Stomach smooth muscle (tissue), 2 donors: ENCODE measurements around the gene CRISPLD2.

Source experiments
- H3K27ac ChIP-seq: one replicate; pipeline ENCODE4 v1.7.0; 2013; ENCODE audit warnings: mild to moderate bottlenecking, low read length, inconsistent platforms
- H3K27me3 ChIP-seq, 2 donors: one replicate each; pipeline ENCODE4 v1.7.0; 2013; ENCODE audit warnings: low read length in 2 of 2; ENCODE audit not compliant: insufficient read depth in 2 of 2, control insufficient read depth in 1 of 2
- H3K36me3 ChIP-seq, 2 donors: one replicate each; pipeline ENCODE4 v1.7.0; 2013; ENCODE audit warnings: low read length in 2 of 2; ENCODE audit not compliant: control insufficient read depth in 2 of 2, insufficient read depth in 2 of 2
- H3K4me1 ChIP-seq: one replicate; pipeline ENCODE4 v1.7.0; 2013; ENCODE audit warnings: low read length; ENCODE audit not compliant: control insufficient read depth, insufficient read depth
- H3K4me3 ChIP-seq, 2 donors: one replicate each; pipeline ENCODE4 v1.7.0; 2013; ENCODE audit warnings: low read length in 2 of 2
- H3K9ac ChIP-seq, 2 donors: one replicate each; pipeline ENCODE4 v1.7.0; 2013; ENCODE audit warnings: low read length in 2 of 2, mild to moderate bottlenecking in 1 of 2
- H3K9me3 ChIP-seq, 2 donors: one replicate each; pipeline ENCODE4 v1.7.0; 2013; ENCODE audit warnings: low read length in 2 of 2; ENCODE audit not compliant: control insufficient read depth in 2 of 2
- donor health status: healthy.
- donor health status: Pancreatic carcinoma.

The CRISPLD2 gene

DNA sequence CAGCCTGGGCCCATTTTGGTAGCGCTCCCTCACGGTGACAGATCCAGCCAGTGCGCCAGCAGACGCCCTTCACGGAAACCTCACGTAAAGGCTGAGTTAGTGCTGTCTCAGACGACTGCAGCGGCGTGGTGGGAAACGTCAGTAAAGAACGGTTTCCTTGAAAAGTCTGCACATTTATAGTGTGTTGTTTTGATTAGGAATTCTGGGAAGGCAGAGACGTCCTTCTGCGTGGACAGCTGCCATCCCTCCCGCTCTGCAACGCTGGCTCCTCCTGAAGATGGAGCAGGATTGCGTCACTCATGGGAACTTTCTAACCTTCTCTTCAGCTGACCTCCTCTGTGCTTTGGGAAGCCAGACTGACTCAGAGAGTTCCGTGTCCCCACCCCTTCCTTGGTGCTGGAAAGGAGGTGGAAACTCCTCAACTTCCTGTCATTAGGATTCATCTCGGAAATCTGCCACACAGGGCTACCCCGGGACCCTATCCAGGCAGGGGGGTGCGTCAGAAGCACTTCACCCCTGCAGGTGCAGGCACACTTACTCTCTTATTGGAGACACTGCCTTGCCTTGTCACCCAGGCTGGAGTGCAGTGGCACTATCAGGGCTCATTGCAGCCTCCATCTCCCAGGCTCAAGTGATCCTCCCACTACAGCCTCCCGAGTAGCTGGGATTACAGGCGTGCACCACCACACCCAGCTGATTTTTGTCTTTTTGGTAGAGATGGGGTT is 24.3 kb upstream of the CRISPLD2 start:
- H3K9me3 ChIP-seq, result no peaks in the 10 kb centered on the region
- peak overlapping the region in 1 of 2 donors; percentile 66 for H3K4me3 ChIP-seq
- H3K36me3 ChIP-seq, result no peaks in the 10 kb centered on the region
- peak overlapping the region; percentile 51 to 75 for H3K9ac ChIP-seq
- peaks cover 16% of the 10 kb centered on the region for H3K4me1 ChIP-seq
- H3K27me3 ChIP-seq, result no peaks in the 10 kb centered on the region
- peak overlapping the region; percentile 86 for H3K27ac ChIP-seq

- H3K4me1 ChIP-seq, result peaks cover 4% of the 10 kb centered on the region
- H3K27me3 ChIP-seq, result no peaks in the 10 kb centered on the region
- no peaks in the 10 kb centered on the region for H3K9me3 ChIP-seq
- no peak overlapping the region for H3K27ac ChIP-seq
- no peaks in the 10 kb centered on the region for H3K36me3 ChIP-seq
- H3K4me3 ChIP-seq, result no peak overlapping the region
- no peak overlapping the region for H3K9ac ChIP-seq
Observed at GRCh38 chr16:84800158-84800978, 19.4 kb upstream of the CRISPLD2 start.

GRCh38 chr16:84803146-84803545 is 16.6 kb upstream of the CRISPLD2 start:
- no peaks in the 10 kb centered on the region for H3K27me3 ChIP-seq
- no peak overlapping the region for H3K27ac ChIP-seq
- H3K4me1 ChIP-seq, result peaks cover 3% of the 10 kb centered on the region
- H3K9ac ChIP-seq, result no peak overlapping the region
- no peaks in the 10 kb centered on the region for H3K36me3 ChIP-seq
- H3K4me3 ChIP-seq, result no peak overlapping the region
- no peaks in the 10 kb centered on the region for H3K9me3 ChIP-seq

- Histone ChIP-seq H3K9me3 (no peaks in the 10 kb centered on the region), H3K4me3 (no peak overlapping the region), H3K27ac (no peak overlapping the region), H3K27me3 (no peaks in the 10 kb centered on the region), H3K9ac (no peak overlapping the region), H3K36me3 (no peaks in the 10 kb centered on the region), H3K4me1 (peaks cover 3% of the 10 kb centered on the region)
Observed at GRCh38 chr16:84804326-84804725, 15.5 kb upstream of the CRISPLD2 start.

GRCh38 chr16:84806256-84806889 is 13.4 kb upstream of the CRISPLD2 start:
- Histone ChIP-seq H3K4me1 (peaks cover 3% of the 10 kb centered on the region), H3K27me3 (no peaks in the 10 kb centered on the region), H3K36me3 (no peaks in the 10 kb centered on the region), H3K27ac (no peak overlapping the region), H3K9me3 (no peaks in the 10 kb centered on the region), H3K9ac (no peak overlapping the region), H3K4me3 (no peak overlapping the region)

GRCh38 chr16:84806890-84807258 is 12.9 kb upstream of the CRISPLD2 start:
- H3K27ac ChIP-seq, result no peak overlapping the region

GRCh38 chr16:84807776-84808175 is 12.0 kb upstream of the CRISPLD2 start:
- no peaks in the 10 kb centered on the region for H3K36me3 ChIP-seq
- no peak overlapping the region for H3K9ac ChIP-seq
- H3K9me3 ChIP-seq, result no peaks in the 10 kb centered on the region
- peaks cover 3% of the 10 kb centered on the region for H3K4me1 ChIP-seq
- H3K4me3 ChIP-seq, result no peak overlapping the region
- H3K27ac ChIP-seq, result no peak overlapping the region
- H3K27me3 ChIP-seq, result no peaks in the 10 kb centered on the region

More at GRCh38 chr16:84806890-84807258, 12.9 kb upstream of the CRISPLD2 start:
- Histone ChIP-seq H3K27me3 (no peaks in the 10 kb centered on the region), H3K9ac (no peak overlapping the region), H3K4me3 (no peak overlapping the region), H3K4me1 (peaks cover 3% of the 10 kb centered on the region), H3K9me3 (no peaks in the 10 kb centered on the region), H3K36me3 (no peaks in the 10 kb centered on the region)

DNA sequence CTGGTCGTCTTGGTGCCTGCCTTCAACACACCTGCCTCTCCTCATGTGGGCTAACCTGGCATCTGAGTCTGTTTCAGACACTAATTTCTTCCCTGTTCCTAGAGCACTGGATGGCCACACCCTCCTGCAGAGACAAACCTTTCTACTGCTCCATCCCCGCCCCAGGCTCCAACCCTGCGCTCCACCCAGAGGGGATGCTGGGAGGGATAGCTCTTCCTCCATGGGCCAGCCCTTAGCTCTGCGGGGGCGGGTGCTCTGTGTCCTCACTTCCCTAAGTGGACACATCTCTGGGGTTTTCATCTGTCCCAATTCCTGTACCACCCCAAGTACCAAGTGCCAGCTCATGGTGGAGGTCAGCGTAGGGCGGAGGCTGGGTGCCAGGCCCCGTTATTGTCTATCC is 11.0 kb upstream of the CRISPLD2 start:
- no peaks in the 10 kb centered on the region for H3K36me3 ChIP-seq
- no peak overlapping the region for H3K9ac ChIP-seq
- no peaks in the 10 kb centered on the region for H3K9me3 ChIP-seq
- H3K27ac ChIP-seq, result no peak overlapping the region
- H3K4me3 ChIP-seq, result no peak overlapping the region
- H3K27me3 ChIP-seq, result no peaks in the 10 kb centered on the region
- peaks cover 3% of the 10 kb centered on the region for H3K4me1 ChIP-seq

DNA sequence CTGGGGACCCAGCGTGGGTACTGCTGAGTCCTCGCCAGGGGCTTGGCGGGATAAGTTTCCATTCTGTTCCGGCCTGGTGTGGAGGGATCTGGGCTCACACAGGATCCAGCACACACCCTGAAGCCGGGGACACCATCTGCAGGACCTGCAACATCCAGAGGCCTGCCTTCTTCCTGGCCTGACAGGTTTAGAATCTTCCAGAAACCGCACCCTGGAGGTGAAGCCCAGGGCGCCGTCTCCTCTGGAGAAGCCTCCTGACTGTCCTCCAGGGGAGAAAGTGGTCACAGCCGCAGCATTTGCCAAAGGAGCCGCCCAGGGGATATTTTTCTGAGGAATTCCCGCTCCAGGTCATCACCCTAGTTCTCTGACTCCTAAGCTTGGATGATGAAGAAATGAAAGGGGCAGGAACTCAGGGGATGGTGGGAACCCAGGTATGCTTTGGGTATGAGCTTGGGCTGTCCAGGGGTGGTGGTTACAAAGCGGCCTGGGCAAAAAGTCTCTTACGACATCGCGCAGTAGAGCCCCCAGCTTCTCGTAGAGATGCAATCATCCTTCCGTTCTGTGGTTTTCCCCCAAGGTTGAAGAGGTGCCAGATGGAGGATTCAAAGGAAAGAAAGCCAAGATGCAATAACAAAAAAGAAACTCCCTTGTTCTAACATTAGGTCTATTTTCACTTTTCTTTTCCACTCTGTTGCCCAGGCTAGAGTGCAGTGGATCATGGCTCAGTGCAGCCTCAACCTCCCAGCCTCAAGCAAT is 9.1 kb upstream of the CRISPLD2 start:
- Histone ChIP-seq H3K36me3 (no peaks in the 10 kb centered on the region), H3K9me3 (no peaks in the 10 kb centered on the region), H3K27me3 (no peaks in the 10 kb centered on the region), H3K4me3 (no peak overlapping the region), H3K9ac (no peak overlapping the region), H3K4me1 (peaks cover 3% of the 10 kb centered on the region), H3K27ac (peak overlapping the region; percentile 37)

DNA sequence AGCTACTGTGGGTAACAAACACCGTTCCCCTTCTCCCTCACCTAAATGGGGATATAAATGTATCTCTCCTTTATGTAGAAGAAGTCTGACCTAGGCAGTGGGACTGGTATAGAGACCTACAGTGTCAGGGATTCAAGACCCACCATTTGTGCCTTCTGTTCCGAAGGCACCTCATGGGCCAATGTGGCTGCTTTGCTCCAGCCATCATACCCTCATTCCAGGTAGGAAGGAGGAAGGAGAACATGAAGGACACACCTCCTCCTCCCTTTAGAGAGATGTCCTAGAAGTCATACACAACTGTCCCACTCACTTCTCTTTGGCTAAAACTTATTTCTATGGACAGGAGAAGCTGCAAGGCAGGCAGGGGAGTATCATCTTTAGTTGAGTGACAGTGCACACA is 8.3 kb upstream of the CRISPLD2 start:
- no peaks in the 10 kb centered on the region for H3K4me1 ChIP-seq
- no peaks in the 10 kb centered on the region for H3K36me3 ChIP-seq
- no peak overlapping the region for H3K4me3 ChIP-seq
- no peak overlapping the region for H3K9ac ChIP-seq
- no peaks in the 10 kb centered on the region for H3K27me3 ChIP-seq
- no peak overlapping the region for H3K27ac ChIP-seq
- H3K9me3 ChIP-seq, result no peaks in the 10 kb centered on the region
